Heart right ventricle (tissue), 16 donors: ENCODE data around the gene HCFC1R1. TPM values are rescaled to one million over a fixed set of nuclear protein-coding genes. Genes with fewer than 3 reads are reported as not detected.
"Not testable (repeated sequence)": the region's sequence is repeated elsewhere in the genome, so short reads cannot be mapped to it uniquely, and the experiment has no call there.

ENCODE experiments used
- ATAC-seq, 8 donors: fragments of 200-7000 bp; cut with Tn5 transposase; one replicate each; pipeline ENCODE4 v1.9.1; 2020; ENCODE audit warnings: mild to moderate bottlenecking in 8 of 8, moderate library complexity in 8 of 8, moderate number of reproducible peaks in 1 of 8
- DNase-seq, 2 donors: peaks; one replicate each; pipeline ENCODE4 v3.0.0-alpha.2; 2020
- H3K27ac ChIP-seq, 10 donors: fragments of 200-600 bp; sonication (generic) in 2 of 10; one replicate each; pipeline versions ENCODE4 v1.5.0 to v1.8.0; 2020 to 2022; ENCODE audit warnings: mild to moderate bottlenecking in 3 of 10
- H3K27me3 ChIP-seq, 7 donors: fragments of 200-600 bp; one replicate each; pipeline ENCODE4 v1.8.0; 2021 to 2022; ENCODE audit warnings: mild to moderate bottlenecking in 2 of 7
- H3K36me3 ChIP-seq, 9 donors: fragments of 200-600 bp; sonication (generic) in 1 of 9; one replicate each; pipeline versions ENCODE4 v1.5.0 to v1.8.0; 2020 to 2022; ENCODE audit warnings: mild to moderate bottlenecking in 2 of 9
- H3K4me1 ChIP-seq, 9 donors: fragments of 200-600 bp; sonication (generic) in 1 of 9; one replicate each; pipeline versions ENCODE4 v1.5.0 to v1.8.0; 2020 to 2022; ENCODE audit warnings: mild to moderate bottlenecking in 4 of 9
- H3K4me3 ChIP-seq, 10 donors: fragments of 200-600 bp; sonication (generic) in 2 of 10; one replicate each; pipeline versions ENCODE4 v1.5.0 to v1.8.0; 2020 to 2022; ENCODE audit warnings: mild to moderate bottlenecking in 7 of 10, moderate library complexity in 2 of 10
- H3K9me3 ChIP-seq, 11 donors: fragments of 200-600 bp in 10 of 11; sonication (generic) in 2 of 11; one replicate each; pipeline versions ENCODE4 v1.5.0 to v1.8.0; 2013 to 2022; ENCODE audit warnings: mild to moderate bottlenecking in 2 of 11, control low read depth in 1 of 11, moderate library complexity in 1 of 11
- CTCF ChIP-seq, 9 donors: fragments of 200-600 bp; sonication (generic) in 2 of 9; IDR thresholded peaks; one replicate each; pipeline versions ENCODE4 v1.5.0 to v1.8.0; 2021 to 2022; ENCODE audit warnings: antibody characterized with exemption in 9 of 9, mild to moderate bottlenecking in 5 of 9, moderate library complexity in 1 of 9
- WGBS, 2 donors: extraction: QIAGEN DNeasy Blood & Tissue Kit; methylation state at CpG; one replicate each; pipeline ENCODE4 v1.1.7; 2013; ENCODE audit warnings: inconsistent platforms in 1 of 2; 5-methylcytosine and 5-hydroxymethylcytosine counted together
- intact Hi-C, 10 donors: fragments of 100-400 bp; cut with DNase I; formaldehyde crosslinking; loops; one replicate each; pipeline versions ENCODE4 v1.11.1 to v1.14.2; 2022
- long read RNA-seq, 3 donors: library from polyadenylated mRNA; unstranded; transcript quantifications; one replicate each; pipeline ENCODE4 v2.0.0, GENCODE V29; 2020 to 2021
- polyA plus RNA-seq, 2 donors: library from polyadenylated mRNA; stranded (reverse); fragments of 200-250 nt; gene quantifications; one replicate each; pipeline ENCODE4 v1.2.3, GENCODE V29; 2013
- total RNA-seq, 10 donors: library from RNA; stranded (reverse); fragmentation: NEBNext Ultra II Directional in 3 of 10; extraction: Animal tissue kit (Norgen Biotek cat#: 25700) in 3 of 10; gene quantifications; one replicate each; pipeline versions ENCODE4 v1.2.1 to v1.2.4, GENCODE V29; 2021 to 2023
- donor health status: Arrhythmogenic right ventricular cardiomyopathy.
- donor health status: ischemic (EF 13 %, LVEDD 7.1; RV severe dilation, severe dysfunction).
- donor health status: healthy with polysubstance abuse.
- donor health status: DM: no; HTN: yes; CAD: no.
- donor health status: DM: no; HTN: no; CAD: no.
- donor health status: ischemic (EF 25% LVEDD 6.9; RV normal size, moderate dysfunction).
- donor health status: ischemic (EF 25% LVEDD 5.7; RV mildly dilated, moderate dysfunction).
- donor health status: healthy.
- donor health status: DM: yes; HTN: yes; CAD: no.
- donor health status: Ischemic cardiomyopathy.
- donor health status: ischemic (EF 35%, LVEDD 5.7; RV mildly dilated, moderate dysfunction).
- donor health status: nonischemic (EF 11% LVEDD 7.7; RV severe dilation, severe dysfunction).
- donor health status: DM: yes; HTN: yes; CAD: no.
- donor health status: PGD.
- donor health status: ischemic (EF 29% LVEDD 5.4; RV normal size, mild dysfunction).
- donor health status: nonischemic (EF 23%, LVEDD 6.1; RV moderate dilation, normal function).

HCFC1R1 gene
- total RNA-seq (10 to 100 TPM; 41.8 to 62.8 (median 55.8) TPM), polyA plus RNA-seq (100 to 1,000 TPM in 1 of 2 donors, 10 to 100 TPM in 1; 71.8 to 370 TPM)
- long read RNA-seq, donor 1, transcript HCFC1R1-208 (2 exons, 1,365 nt), result minor isoform, 6 of 32 reads
- long read RNA-seq, donor 1, transcript HCFC1R1-206 (3 exons, 618 nt), result major isoform, 10 of 32 reads
- long read RNA-seq, donor 1, transcript HCFC1R1-201 (4 exons, 965 nt), result minor isoform, 5 of 32 reads
- long read RNA-seq, donor 1, partial matches to known transcripts, result 1 of 32 reads
- long read RNA-seq, donor 1, other reads (novel, unspliced or antisense), result 9 of 32 reads
- long read RNA-seq, donor 2, transcript HCFC1R1-208 (2 exons, 1,365 nt), result major isoform, 7 of 20 reads
- long read RNA-seq, donor 2, transcript HCFC1R1-201 (4 exons, 965 nt), result major isoform, 7 of 20 reads
- long read RNA-seq, donor 2, transcript HCFC1R1-206 (3 exons, 618 nt), result minor isoform, 5 of 20 reads
- long read RNA-seq, donor 2, partial matches to known transcripts, result 1 of 20 reads
- long read RNA-seq, donor 2, other reads (novel, unspliced or antisense), result 0 of 20 reads
- long read RNA-seq, donor 3, partial matches to known transcripts, result 0 of 3 reads
- long read RNA-seq, donor 3, other reads (novel, unspliced or antisense), result 0 of 3 reads

DNA sequence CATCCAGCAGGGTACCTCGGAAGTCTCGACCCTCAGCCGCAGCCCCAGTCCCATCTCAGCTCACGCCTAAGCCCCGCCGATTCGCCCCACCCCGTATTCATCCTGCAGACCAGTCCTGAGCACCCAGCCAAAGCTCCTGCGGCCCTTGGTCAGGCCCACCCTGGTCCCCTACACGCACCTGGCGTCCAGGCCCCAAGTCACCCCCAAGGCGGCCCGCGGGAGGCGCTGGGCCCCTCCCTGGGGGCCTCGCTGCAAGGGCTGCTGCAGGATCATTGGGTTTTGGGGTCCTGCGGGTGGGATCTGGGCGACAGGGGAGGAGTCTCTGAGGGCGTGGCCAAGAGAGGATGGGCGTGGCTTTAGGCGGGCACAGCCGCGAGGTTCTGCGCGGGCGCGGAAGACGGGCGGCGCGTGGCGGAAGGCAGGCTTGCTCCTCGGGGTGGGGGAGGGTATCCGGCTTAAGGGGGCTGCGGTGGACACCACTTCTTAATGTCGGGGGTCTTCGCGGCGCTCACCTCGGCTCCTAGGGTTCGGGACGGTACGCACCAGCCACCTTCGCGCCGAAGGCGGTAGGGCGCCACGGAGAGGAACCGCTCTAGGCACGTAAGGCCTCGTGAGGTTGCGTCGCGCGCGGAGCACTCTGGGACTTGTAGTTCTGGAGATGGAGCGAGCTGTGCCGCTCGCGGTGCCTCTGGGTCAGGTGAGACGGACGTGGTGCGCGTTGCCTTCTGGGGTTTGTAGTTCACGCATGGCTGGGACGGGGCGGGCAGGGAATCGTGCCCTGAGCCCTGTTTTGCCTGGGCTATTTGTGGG is at the start of gene HCFC1R1, which contains the start of gene THOC6:
HCFC1R1 (minus strand) TSS at position 274 of the 810 bp plus-strand sequence; CDS start at position 273, 1 bp downstream.
THOC6 (plus strand) TSS at position 367 of the 810 bp plus-strand sequence; CDS start at position 659, 292 bp downstream.
- TF ChIP-seq CTCF (IDR thresholded peaks at IDR 0.05), result peak in 1 of 9 donors; percentile 21
- DNase-seq (peak; percentile 96), ATAC-seq (peak; percentile 67 to 84 (median 78))
- intact Hi-C loops, result no loop called here
- WGBS, 2 donors, result 0 to 1% methylated on average over 69 of the region's 69 CpGs
- Histone ChIP-seq H3K27ac (peak within 1 kb of the TSS; percentile 88 to 100 (median 97)), H3K36me3 (peaks cover 0 to 25% (median 17%) of the 10 kb centered on the region in 9 donors), H3K27me3 (peaks cover 0 to 12% (median 3%) of the 10 kb centered on the region in 7 donors), H3K4me1 (peaks cover 23 to 68% (median 50%) of the 10 kb centered on the region in 9 donors), H3K9me3 (no peaks in the 10 kb centered on the region), H3K4me3 (peak within 1 kb of the TSS; percentile 43 to 87 (median 74))

- peaks cover 0 to 21% (median 2%) of the 10 kb centered on the region in 9 donors for H3K4me1 ChIP-seq
- DNase-seq (no peak), ATAC-seq (no peak)
- 91 to 93% methylated on average over 7 of the region's 7 CpGs for WGBS, 2 donors
- H3K9me3 ChIP-seq, result no peaks in the 10 kb centered on the region
- no peaks in the 10 kb centered on the region for H3K27me3 ChIP-seq
- peak overlapping the region in 1 of 10 donors; percentile 87 for H3K27ac ChIP-seq
- no peak for TF ChIP-seq CTCF (IDR thresholded peaks at IDR 0.05)
- intact Hi-C loops, result no loop called here
- H3K36me3 ChIP-seq, result peaks cover 0 to 30% (median 4%) of the 10 kb centered on the region in 9 donors
- H3K4me3 ChIP-seq, result no peak overlapping the region
These were observed 49.7 kb upstream of the HCFC1R1 start for GRCh38 chr16:3073448-3073847.

- peak in 2 of 9 donors; percentile 14 to 30 for TF ChIP-seq CTCF (IDR thresholded peaks at IDR 0.05)
- peak overlapping the region in 1 of 10 donors; percentile 87 for H3K27ac ChIP-seq
- 55 to 66% methylated on average over 14 to 15 of the region's 18 CpGs for WGBS, 2 donors
- H3K4me3 ChIP-seq, H3K9me3 ChIP-seq, H3K27me3 ChIP-seq, DNase-seq, intact Hi-C loops: not testable (repeated sequence)
- H3K4me1 ChIP-seq, result peaks cover 0 to 28% (median 5%) of the 10 kb centered on the region in 9 donors
- H3K36me3 ChIP-seq, result peaks cover 0 to 30% (median 4%) of the 10 kb centered on the region in 9 donors
- ATAC-seq, result peak in 3 of 8 donors; percentile 2 to 38 (median 35)
These were observed 49.0 kb upstream of the HCFC1R1 start for GRCh38 chr16:3072576-3073263.

GRCh38 chr16:3072148-3072547 is 48.4 kb upstream of the HCFC1R1 start:
- ATAC-seq, result peak in 1 of 8 donors; percentile 15
- DNase-seq, H3K4me3 ChIP-seq, H3K9me3 ChIP-seq, H3K27me3 ChIP-seq, H3K27ac ChIP-seq, intact Hi-C loops: not testable (repeated sequence)
- Histone ChIP-seq H3K4me1 (peaks cover 0 to 33% (median 9%) of the 10 kb centered on the region in 9 donors), H3K36me3 (peaks cover 0 to 30% (median 0%) of the 10 kb centered on the region in 9 donors)
- WGBS, 2 donors, result 71 to 73% methylated on average over 3 of the region's 4 CpGs
